Germinal center (tissue), 1 donor: ENCODE data around the gene RPN2.

Experiments used
- DNase-seq: peaks from one replicate; pipeline ENCODE4 v3.0.0; 2012; ENCODE audit warnings: mixed read lengths, low spot score

RPN2 gene

GRCh38 chr20:37266940-37267666, 88.0 kb downstream of the RPN2 start:
- no peak for DNase-seq

- no peak for DNase-seq
These were observed 88.7 kb downstream of the RPN2 start for GRCh38 chr20:37267667-37268313.

DNA sequence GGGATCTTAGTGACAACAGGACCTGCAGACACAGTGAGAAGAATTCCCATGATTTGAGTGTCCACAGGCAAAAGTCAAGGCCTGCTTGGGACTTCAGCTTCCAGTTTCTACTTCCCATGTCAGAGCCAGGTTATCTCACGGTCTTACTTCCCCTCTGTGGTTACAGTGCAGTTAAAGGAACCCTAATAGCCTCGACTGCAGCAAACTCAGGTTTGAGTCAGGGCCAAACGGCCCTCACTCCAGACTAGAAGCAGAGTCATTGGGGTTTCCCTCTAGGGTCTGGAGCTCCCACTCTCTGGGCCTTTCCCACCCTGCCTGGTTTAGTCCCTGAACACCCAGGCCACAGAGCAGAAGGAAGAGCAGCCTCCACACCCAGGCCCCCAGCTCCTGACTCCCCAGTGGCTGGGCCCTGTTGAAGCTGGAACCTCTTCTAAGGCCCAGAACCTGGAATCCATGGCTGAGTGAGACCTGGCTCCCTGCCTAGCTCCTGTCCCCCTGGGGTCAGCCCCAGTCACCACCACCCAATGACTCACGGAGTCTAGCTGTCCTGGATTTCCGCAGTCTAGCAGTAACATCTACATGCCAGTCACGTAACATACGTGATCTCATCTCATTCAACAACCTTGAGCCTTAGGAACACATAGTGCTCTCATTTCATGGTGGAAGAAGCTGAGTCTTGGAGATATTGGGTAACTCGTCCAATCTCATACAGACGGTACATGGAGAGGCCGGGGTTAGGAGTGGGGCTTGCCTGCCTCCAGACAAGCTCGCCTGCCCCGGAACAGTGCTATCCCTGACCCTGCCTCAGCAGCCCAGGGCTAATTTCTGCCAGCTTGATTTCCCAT, 91.7 kb downstream of the RPN2 start:
- DNase-seq, result peak; percentile 24

DNA sequence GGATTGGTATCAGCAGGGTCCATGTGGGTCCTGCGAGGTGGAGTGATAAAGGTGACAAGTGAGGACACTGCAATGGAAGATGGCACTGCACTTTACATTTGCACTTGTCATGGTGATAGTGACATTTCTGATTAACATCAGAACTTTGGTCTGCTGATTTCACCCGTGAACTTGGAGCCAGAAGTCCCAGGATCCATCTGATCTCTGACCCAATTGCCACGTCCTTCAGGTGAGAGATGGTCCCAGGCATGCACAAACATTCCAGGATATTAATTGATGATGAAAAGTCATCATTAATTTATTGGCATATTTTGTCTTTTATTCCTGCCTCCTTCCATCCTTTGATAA, 92.3 kb downstream of the RPN2 start:
- DNase-seq, result no peak

DNA sequence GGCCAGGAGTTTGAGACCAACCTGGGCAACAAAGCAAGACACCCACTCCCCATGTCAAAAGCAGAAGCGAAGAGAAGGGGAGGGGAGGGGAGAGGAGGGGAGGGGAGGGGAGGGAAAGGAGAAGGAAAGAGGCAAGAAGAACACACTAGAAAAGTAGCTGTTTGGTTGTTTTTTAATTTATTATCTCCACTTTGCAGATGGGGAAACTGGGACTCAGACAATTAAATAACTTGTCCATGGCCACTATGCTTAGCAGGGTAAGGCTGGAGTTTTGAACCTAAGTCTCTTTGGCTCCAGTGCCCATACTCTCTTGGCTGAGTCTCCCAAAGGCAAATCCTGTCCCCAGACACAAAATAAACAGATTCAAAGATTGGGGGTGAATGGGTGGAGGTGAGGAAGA, 94.9 kb downstream of the RPN2 start:
- no peak for DNase-seq

DNA sequence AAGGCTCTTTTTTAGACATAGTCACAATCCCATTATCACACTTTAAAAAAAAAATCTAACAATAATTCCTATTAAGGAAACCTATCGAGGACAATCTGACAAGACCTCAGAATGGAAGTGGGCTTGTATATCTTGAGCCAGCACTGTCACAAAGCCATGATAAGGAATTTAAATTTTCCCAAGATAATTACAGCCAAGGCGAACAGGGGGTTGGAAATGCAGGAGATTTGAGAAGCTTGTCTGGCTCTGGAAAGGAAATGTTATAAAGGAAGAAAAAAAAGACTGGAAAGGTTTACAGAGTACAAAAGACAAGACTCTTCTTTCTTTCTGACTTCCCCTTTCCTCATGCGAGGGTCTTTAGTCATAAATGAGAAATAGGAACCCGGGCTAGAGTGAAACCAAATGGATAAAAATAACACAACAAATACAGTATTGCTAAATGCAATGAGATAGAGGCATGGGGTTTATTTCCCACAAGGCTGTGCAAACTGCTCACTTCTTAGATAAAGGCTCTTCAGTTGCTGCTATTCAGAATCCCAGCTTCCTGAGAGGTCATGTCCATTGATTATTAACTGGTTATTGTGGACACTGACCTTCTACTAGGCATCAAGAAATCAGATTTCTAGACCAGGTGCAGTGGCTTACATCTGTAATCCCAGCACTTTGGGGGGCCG, 95.9 kb downstream of the RPN2 start:
- peak; percentile 58 for DNase-seq

DNA sequence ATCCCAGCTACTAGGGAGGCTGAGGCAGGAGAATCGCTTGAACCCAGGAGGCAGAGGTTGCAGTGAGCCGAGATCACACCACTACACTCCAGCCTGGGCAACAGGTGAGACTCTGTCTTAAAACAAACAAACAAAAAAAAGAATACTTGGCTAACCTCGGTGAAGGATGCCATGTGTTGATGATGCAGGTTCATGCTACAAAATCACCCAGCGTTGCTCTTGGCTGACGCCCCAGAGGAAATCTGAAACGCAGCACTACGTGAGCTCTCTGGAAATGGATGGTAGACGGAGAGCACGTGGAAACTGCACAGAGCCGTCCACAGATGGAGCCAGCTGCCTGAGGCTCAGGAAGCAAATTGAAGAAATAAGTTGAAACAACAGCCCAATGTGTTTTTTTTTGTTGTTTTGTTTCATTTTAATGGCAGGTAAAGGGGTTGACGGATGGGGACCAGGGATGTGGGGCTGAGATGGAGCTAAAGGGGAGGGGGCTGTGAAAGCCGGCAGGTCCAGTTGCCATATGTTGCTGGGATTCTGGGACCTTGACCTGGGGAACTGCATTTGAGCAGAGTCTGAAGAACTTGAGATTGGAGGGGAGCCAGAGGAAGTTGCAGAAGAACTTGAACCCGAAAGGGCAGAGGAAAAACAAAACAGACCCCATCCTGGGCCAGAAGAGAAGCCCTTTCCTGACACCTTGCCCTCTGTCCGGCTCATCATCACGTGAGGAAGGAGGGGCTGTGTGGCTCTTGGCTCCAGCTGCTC, 97.5 kb downstream of the RPN2 start:
- peak; percentile 40 for DNase-seq

- no peak for DNase-seq
These were observed 98.1 kb downstream of the RPN2 start for GRCh38 chr20:37277253-37277593.

DNA sequence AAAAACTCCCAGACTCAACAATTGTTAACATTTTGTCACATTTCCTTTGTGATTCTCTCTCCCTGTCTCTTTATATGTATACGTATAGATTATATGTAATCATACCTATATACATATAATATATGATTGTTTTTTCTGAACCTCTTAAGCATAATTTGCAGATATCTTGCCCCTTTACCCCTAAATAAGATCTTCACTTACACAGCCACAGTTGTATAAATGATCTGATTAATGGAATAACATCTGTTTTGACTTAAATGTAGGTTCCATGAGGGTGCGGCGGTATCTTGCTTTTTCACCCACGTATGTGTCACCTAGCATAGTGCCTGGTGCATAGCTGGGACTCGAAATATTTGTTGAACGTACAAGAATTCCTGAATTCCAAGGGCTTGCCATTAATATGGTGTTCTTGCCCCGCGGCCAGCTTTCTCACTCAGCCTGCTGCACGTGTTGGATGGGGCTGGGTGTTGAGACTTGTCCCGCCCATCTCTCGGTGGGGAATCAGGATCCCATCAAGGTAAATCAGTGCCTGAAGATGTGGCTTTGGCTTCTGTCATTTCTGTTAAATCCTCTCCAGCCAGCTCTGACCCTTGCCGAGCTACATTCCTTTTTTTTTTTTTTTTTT, 99.9 kb downstream of the RPN2 start:
- DNase-seq, result no peak

DNA sequence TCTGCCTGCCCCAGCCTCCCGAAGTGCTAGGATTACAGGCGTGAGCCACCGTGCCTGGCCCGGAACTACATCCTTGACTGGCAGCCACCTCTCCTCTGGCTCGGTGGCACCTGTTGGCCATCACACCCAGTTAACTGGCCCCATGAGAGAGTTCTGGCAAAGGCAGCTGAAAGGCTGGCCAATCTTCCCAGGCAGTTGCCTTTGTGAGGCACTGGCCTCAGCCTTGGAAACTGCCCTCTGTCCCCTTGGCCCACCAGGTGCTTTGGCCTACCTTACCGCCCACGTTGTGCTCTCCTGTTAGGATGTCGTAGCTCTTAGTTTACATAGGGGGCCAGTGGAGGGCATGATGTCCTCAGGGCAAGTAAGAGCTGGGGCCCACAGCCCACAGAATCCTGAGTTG, 100.7 kb downstream of the RPN2 start:
- no peak for DNase-seq

- no peak for DNase-seq
These were observed 101.3 kb downstream of the RPN2 start for GRCh38 chr20:37280403-37280802.

DNA sequence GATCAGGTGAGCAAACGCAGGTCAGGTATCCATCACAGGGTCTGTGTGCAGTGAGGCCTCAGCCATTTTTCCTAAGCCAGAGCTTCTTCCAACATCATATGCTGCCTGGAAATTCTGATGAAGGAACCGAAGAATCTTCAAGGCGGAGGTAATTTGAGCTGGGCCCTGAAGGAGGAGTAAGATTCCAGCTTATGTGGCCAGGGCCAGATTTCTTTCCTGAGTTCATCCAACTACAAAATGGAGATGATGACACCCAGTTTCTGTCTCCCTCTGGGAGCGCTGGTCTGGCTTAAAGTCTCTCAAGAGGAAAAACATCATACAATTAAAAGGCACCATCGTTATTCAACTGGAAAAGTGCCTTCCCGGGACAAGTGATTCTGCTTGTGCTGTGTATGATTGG, 103.4 kb downstream of the RPN2 start:
- no peak for DNase-seq

DNA sequence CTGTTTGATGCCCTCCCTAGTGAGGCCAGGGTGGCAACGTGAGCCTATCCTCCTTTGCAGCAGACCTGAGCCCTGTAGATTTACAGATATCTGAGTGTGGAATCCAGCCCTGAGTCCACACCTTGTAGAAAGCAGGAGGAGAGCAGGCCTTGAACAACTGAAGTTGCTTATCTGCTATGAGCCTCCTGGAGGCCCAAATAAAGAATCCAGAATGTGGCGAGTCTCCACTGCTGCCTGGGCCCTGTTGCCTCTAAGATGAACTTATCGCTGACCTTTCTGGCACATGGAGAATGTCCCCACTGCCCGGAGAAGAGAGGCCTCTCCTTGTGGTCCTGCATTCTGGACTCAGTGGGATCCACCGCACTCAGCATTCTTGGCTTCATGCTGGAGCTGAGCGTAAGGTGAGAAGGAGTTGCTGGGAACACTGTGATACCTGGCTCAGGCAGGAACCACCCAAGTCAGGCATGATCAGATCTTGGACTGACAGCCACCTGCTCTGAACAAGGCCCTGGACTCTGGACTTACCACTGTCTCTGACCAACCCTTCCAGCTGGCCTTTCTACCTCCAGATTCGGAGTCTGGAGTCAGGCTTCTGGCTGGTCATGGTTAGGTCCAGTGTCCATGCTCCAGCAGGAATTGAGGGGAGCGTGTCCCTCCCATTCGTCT, 104.5 kb downstream of the RPN2 start:
- no peak for DNase-seq

GRCh38 chr20:37284691-37285161, 105.6 kb downstream of the RPN2 start:
- DNase-seq, result no peak

DNA sequence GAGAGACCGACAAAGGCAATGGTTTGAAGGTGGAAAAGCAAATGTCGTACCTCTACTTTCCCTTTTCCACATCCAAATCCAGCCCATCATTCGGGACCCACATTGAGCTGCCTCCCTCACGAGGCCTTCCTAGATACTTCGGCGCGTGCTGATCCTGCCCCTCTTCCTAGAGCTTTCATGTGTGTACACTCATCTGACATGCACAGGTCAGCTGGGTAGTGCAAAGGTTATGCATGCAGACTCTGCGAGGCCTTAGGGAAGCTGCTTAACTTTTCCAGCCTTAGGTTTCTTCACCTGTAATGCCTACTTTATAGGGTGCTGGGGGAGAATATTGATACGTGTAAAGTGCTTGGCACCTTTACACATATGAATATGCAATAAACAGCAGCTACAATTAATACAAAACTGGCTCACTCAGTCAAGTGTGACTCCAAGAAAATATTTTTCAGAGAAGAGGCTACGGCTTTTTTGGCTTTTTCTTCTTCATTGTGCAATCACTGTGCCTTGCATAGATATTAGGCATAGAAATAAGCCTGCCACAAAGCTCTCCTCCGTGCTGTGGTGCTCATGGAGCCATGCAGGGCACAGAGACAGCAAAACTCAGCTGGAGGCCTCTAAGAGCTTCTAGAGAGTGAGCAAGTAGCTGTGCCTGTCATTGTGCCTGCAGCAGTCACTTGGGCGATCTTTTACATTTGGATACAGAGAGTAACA, 106.7 kb downstream of the RPN2 start:
- DNase-seq, result no peak

DNA sequence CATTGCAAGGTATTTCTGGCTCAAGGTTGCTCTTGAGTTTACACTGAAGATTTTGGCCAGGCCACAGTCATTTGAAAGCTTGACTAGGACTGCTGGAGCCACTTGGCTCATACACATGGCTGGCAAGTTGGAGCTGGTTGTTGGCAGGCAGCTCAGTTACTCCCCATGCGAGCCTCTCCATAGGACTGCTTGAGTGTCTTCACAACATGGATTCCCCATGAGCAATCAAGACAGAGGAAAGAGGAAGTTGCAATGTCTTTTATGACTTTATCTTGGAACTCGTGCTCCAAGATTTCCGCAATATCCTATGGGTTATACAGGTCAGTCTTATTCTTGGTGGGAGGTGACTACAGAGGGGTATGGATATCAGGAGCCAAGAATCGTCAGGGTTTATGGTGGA, 109.0 kb downstream of the RPN2 start:
- no peak for DNase-seq

DNA sequence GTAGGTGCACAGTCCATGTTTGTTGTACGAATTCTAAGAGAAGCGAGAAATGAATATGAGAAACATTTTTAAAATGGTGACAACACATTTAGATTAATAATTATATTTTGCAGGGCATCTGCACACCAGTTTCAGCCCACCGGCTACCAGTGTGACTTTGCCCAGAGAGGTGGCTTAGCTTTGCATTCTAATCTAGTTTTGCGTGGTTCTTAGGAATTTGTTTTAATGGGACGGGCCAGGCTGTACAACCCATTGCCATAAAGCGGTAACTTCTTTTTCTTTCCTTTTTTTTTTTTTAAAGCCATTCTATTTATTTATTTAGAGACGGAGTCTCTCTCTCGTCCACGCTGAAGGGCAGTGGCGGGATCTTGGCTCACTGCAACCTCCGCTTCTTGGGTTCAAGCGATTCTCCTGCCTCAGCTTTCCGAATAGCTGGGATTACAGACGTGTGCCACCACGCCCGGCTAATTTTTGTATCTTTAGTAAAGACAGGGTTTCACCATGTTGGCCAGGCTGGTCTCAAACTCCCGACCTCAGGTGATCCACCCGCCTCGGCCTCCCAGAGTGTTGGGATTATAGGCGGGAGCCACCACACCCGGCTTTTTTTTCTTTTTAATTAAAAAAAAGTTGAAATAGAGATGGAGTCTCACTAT, 111.2 kb downstream of the RPN2 start:
- no peak for DNase-seq
